HG03342 (cell line): ENCODE data around the gene STK4.
"Not testable (repeated sequence)": the region's sequence is repeated elsewhere in the genome, so short reads cannot be mapped to it uniquely, and the experiment has no call there.

ENCODE experiments used
- ATAC-seq: cut with Tn5 transposase; IDR thresholded peaks from one replicate; pipeline ENCODE4 v1.9.1; 2021; ENCODE audit warnings: mild to moderate bottlenecking, moderate library complexity; ENCODE audit not compliant: unreplicated experiment

The STK4 gene

DNA sequence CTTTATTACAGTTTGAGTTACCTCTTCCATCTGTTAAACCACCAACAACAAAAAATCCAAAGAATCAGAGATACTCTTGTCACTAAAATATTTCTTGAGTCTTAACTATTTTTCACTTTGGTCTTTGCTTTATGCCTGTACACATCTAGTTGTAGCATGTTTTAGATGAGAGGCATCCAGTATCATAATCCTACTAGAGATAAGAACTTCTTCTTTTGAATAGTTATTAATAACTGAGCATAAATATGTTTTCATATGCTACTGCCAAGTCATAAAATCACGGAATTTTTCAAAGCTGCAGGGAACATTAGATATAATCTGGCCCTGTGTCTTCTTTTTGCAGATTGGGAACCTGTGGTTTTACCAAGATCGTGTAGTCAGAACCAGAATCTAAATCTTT lies 55.3 kb downstream of the STK4 start:
- ATAC-seq = no peak

DNA sequence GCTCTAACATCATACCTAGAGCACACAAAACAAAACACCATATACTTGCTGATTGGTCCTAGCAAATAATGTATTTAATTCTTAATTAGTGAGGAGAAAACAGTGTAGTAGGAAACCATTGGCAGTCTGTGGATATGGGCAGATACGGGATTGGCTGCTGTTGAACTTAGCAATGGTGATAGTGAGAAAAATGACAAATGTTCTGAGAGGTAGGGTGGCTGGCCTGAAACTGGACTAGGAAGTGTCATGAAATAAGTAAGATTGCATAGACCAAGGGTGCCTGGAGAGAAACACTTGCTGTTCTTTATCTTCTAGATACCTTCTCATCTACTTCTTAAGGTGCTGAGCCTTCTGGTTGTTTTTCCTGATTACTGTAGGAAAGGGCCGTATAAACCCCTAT lies 56.8 kb downstream of the STK4 start:
- not testable (repeated sequence) for ATAC-seq

DNA sequence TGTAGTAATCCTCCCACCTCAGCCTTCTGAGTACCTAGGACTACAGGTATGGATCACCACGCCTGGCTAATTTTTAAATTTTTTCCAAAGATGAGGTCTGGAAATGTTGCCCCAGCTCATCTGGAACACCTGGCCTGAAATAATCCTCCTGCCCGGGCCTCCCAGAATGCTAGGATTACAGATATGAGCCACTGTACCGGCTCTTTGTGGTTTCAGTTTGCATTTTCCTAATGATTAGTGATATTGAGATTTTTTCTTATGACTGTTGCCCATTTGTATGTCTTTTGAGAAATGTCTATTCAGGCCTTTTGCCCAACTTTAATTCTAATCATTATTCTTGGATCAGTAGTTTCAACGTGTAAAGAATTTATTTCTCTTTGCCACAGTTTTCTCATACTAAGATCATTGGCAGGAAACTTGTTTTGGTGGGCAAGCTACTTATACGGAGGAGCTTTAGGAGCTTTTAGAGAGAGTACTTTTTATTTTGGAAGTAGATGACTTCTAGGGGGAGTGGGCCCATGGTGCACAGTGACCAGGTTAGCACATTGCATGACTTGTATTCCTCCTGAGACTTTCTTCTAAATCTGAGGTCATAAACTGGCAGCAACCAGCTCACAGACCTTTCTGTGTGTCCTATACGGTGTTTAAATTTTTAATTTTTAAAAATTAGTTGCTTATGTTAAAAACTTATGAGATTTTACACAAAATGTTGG lies 62.3 kb downstream of the STK4 start:
- ATAC-seq = no peak

DNA sequence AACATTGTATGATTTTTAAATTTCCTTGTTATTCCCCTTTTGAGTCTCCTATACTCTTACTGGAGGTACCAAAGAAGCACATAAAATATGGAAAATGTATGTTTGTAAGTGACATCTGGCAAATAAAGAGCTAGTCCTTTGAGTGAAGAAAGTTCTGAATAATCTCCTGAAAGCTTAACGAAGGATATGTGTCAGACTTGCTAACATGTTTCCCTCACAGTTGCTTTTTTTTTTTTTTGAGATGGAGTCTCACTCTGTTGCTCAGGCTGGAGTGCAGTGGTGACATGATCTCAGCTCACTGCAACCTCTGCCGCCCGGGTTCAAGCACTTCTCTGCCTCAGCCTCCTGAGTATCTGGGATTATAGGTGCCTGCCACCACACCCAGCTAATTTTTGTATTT lies 63.6 kb downstream of the STK4 start:
- no peak for ATAC-seq

DNA sequence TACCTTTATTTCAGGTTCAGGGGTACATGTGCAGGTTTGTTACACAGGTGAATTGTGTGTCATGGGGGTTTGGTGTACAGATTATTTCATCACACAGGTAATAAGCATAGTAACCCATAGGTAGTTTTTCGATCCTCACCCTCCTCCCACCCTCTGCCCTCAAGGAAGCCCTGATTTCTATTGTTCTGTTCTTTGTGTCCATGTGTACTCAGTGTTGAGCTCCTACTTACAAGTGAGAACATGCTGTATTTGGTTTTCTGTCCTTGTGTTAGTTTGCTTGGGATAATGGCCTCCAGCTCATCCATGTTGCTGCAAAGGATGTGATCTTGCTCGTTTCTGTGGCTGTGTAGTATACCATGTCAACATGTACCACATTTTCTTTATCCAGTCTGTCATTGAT lies 66.0 kb downstream of the STK4 start:
- no peak for ATAC-seq

DNA sequence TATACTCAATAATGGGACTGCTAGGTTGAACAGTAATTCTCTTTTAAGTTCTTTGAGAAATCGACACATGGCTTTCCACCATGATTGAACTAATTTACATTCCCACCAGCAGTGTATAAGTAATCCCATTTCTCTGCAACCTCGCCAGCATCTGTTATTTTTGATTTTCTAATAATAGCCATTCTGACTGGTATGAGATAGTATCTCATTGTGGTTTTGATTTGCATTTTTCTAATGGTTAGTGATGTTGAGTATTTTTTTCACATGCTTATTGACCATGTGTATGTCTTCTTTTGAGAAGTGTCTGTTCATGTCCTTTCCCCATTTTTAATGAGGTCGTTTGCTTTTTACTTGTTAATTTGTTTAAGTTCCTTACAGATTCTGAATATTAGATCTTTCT lies 66.5 kb downstream of the STK4 start:
- ATAC-seq = no peak

DNA sequence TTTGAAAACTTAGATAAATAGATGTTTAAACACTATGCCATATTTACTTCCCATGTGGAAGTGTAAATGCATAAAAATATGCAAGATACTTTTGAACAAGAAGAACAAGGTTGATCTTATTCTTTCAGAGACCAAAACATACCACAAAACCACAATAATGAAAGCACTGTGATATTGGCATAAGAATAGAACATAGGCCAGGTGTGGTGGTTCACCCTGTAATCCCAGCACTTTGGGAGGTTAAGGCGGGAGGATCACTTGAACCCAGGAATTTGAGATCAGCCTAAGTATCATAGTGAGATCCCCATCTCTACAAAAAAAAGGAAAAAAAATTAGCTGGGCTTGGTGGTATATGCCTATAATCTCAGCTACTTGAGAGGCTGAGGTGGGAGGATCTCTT lies 68.1 kb downstream of the STK4 start:
- no peak for ATAC-seq

DNA sequence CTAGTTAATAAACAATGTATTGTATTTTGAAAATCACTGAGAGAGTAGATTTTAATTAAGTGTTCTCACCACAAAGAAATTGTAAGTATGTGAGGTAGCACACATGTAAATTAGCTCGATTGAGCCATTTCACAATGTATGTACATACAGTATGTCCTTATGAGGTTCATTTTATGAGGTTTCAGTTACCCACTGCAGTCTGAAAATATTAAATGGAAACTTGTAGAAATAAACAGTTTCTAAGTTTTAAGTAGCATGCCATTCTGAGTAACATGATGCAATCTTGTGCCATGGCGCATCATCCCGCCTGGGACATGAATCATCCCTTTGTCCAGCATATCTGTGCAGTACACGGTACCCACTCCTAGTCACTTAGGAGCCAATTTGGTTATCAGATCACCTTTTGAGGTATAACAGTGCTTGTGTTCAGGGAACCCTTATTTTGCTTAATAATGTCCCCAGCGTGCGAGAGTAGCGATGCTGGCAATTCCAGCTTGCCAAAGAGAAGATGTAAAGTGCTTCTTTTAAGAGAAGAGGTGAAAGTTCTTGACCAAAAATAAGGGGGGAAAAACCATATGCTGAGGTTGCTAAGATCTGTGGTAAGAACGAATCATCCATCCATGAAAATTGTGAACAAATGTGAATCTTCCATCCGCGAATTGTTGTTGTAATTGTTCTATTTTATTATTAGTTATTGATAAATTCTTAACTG lies 69.9 kb downstream of the STK4 start:
- ATAC-seq = no peak

DNA sequence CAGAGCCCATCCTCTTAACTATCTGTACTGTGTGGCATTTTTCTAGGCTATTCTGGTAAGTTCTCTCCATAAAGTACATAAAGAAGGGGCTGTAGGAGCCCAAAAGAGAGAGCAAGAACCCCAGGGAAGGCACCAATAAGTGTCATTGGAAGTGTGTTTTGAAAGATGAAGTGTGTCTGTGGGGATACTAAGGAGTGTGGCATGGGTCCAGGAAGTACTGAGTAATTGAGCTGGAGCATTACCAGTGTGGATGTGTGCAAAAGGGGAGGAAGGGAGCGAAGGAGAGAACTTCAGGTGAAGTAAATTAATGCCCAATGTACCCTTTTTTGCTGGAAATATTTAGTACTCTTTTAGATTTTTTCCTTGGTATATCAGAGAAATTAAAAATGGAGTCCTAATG lies 70.7 kb downstream of the STK4 start:
- no peak for ATAC-seq

DNA sequence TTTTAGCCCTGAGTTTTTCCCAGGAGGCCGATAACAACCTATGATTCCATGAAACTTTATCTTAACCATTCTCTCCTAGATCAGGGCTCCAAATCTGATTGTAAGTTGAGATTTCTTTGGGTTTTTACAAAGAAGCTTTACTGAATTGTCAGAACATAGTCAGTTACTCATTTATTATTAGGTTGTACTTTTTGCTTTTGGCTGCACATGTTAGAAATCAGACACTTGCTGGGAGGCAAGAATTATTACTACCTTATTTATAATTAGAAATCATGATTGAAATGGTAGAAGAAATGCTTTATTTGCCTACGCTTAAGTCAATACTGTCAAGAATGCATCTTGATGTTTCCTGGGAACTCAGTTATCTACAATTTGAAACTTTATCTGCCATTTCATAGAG lies 71.3 kb downstream of the STK4 start:
- no peak for ATAC-seq

DNA sequence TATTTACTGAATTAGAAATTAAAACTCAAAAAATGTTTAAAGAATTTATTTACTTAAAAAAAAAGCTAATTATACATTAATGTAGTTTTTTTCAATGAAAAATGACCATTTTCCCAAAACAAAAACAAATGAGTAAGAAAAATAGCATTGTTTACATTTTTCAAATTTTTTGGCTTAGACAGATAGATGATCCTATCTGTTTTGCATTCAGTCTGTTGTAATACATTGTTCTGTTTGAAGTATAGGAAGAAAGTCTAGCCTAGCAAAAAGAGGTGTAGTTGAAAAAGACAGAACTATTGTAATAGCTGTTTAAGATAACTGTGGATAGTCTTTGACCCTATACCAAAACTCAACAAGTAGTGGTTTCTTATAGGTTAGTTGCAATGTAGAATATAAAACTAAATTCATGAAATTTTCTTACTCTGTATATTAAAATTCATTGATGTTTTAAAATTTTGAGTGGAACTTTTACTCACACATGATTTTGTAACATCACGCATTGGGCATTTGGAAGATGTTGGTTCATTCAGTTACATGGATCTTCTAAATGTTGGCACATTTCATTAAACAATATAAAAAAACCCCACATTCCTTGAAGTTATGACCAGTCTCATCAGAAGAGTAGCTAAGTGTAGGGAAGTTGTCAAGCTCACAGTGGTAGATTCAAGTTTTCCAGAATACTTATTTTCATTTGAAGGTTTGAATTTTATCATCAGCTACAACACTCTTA lies 72.6 kb downstream of the STK4 start:
- no peak for ATAC-seq

DNA sequence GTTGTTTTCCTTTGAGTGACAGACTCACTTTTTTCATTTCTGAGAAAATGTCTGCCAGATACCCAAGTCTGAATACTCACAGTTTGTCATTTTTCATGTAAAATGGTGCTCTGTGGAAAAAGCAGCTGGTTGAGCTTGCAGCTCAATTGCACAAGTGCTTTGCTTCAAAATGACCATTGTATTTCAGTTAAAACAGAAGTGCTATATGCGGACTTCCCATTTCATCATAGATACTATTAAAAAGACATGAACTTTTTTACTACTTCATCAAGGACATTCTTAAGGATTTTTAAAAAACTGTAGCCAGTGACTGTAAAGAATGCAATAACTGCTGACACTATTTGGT lies 73.1 kb downstream of the STK4 start:
- no peak for ATAC-seq

DNA sequence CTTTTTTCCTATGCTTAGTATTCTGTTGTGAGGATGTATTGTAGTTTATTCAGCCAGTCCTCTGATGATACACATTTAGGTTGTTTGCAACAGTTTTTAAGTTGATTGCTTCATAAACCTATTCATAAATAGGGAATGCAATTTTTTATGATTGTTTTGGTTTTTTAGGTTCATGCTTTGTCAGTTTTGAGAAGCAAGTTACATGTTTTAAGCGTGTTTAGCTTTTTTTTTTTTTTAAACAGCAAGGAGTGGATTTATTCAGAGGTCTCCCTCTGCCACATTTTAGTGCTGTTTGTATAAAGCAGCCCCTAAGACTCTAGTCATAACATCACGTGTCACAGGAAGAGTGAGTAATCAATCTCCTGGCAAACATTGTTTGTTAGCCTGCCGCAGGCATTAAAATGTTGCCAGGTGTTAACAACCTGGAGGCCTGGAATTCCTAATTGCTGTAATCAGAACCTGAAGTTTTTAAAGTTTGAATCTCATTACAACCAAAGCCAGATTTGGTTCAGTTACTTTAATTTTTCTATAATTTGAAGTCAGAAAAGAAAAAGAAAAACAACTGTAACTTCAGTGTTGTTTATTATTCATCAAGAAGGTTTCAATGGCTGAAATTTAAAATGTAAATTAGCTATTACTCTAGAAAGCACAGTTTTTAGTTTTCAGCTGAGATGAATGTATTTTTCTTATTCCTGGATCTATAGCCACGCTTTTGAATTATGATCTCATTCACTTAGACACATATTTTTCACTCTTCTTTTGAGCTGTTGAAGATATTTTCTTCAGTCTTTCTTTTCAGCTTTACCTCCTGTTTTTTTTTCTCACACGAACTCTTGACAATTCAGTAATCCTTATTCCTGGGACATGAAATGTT lies 75.4 kb downstream of the STK4 start:
- ATAC-seq = no peak

DNA sequence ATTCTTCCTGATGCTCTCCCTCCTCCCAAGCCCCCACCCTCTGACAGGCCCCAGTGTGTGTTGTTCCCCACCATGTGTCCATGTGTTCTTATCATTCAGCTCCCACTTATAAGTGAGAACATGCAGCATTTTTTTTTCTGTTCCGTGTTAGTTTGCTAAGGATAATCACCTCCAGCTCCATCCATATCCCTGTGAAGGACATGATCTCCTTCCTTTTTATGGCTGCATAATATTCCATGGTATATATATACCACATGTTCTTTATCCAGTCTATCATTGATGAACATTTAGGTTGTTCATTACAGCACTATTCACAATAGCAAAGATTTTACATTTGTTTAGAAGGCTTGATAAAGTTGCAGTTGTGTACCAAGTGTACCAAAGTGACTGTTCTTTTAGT lies 76.7 kb downstream of the STK4 start:
- no peak for ATAC-seq

DNA sequence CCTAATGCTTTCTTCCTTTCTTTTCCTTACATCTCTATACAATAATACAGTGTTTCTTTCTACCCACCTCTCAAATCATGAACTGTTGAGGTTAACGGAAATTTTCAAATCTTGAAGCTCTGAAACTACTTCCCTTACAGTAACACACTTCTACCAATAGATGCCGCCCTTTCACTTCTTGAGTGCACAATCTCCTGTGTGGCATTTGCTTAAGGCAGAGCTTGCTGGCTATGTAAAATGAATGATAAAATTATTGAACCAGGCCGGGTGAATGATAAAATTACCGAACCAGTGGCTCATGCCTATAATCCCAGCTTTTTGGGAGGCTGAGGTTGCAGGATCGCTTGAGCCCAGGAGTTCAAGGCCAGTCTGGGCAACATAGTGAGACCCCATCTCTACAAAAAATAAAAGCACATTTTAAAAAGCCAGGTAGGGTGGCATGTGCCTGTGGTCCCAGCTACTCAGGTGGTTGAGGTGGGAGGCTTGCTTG lies 77.8 kb downstream of the STK4 start:
- ATAC-seq = no peak

DNA sequence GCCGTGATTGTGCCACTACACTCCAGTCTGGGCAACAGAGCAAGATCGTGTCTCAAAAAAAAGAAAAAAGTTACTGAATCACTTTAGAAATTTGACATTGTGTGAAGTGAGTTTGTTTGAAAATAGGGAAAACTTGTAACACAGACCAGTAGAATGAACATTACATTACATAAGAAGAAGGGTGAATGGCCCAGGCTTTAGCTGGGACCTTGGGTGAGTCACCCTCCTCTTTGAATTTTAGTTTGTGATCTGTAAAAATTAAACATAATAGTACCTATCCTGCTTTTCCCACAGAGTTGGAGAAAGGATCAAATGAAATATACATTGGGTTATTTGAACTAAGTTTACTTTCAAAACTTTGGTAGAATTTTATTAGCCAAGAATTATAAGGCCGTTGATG lies 78.3 kb downstream of the STK4 start:
- no peak for ATAC-seq

DNA sequence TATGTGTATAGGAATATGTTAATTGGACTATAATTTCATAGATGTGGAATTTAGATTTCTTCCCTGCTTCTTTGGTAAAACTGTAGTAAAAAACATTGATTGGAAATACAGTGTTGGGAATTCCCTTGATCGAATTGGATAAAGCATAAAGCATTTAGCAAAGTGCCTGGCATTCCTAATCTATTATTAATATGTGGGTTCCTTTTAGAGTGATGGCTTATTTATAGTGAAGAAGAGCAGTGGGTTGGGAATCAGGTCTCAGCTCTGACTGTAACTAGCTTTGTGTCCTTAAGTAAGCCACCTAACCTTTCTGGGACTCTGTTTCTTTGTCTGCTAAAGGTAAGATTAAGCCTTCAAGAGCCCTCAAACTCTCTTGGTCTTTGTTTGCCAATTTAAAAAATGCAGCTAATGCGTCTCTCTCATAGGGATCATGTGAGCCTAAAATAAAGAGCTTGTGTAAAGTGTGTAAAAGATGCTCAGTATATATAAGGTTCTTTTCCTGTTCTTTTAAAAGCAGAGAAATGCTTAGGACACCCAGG lies 81.3 kb downstream of the STK4 start:
- no peak for ATAC-seq

DNA sequence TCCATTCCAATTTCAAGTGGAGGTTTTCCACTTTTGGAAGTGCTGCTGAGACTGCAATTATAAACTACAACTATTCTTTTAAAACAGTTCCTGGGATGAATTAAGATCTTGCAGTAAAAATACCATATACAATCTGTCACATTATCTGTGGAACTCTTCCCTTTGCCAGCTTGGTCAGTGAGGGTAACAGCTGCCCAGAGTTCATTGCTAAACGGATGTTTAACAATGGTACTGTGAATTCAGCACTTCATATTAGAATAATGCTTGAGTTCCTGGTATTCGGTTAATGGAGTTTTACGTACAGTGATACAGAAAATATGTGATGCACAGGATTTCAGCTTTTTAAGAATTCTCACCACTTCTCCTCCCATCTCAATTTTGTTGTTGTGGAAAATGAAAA lies 83.1 kb downstream of the STK4 start:
- no peak for ATAC-seq

DNA sequence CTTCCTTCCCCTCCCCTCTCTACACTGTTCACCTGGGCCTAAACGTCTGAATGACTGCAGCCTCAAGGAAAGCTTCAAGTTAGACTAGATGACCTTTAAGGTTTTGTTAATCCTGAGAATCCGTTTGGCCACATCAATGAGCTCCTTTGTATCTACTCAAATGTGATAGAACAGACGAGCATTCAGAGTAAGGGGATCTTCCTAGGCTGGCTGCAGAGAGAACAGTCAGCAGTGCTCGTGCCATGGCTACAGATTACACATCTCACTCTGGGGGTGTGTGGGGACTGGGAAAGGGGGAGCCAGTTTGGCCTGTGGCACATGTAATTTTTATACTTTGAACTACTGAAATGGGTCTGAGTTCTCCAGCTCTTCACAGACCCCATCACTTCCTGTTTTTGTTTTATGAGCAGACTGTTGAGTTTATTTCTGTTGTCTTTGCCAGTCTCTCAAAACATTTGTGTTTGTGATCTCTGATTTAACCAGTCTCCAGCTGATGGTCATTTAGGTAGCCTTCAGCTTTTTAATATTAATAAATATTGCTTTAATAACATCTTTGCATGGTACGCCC lies 83.7 kb downstream of the STK4 start:
- ATAC-seq = no peak

DNA sequence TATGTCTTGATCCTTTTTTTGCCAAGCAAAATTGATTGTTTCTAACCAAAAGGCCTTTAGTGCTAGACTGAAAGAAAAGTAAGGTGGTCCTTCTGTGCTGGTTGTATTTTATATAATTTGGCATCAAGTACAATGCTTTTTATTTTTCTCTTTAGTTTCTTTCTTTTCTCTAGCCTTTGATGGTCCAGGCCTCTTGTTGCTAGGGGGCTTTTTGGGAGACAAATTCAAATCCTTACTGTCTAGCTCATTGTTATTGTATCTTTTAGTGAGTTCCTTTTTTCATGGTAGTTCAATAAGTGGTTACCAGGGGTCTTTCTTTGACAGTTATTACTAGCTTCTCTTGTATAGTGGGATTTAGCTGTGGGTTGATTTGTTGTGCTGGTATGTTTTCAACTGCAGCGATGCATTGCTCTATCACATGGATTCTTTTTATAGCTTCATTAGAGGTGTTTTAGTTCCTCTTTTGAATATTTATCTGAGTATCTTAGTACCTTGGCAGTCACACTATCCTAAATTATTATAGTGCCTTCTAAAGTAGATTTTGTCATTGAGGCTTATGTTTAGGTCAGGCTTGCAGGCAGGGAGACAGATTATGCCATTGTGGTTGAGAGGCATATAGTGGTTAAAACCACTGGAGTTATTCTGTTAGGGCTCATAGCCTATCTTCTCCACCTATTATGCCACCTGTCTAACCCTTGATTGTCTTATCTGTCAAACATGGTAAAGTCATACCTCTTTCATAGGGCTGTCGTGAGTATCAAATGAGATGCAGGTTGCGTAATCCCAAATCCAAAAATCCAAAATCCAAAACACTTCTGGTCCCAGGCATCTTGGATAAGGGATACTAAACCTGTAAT lies 85.1 kb downstream of the STK4 start:
- ATAC-seq = no peak
